ENCODE measurements around the gene CTU2. TPM values are rescaled to one million over a fixed set of nuclear protein-coding genes. Genes with fewer than 3 reads are reported as not detected.

CTU2 gene
- total and polyA plus RNA-seq, 2 of the 8 experiments (the other 6 are each of a cell fraction or from before 2014, with no cell fraction given): 32.7 to 42.9 TPM

- POLR2A ChIA-PET (ENCODE audit: partially characterized antibody): interaction anchor here (0.6 to 1.4 kb wide), 4 partner anchors 8 to 93 kb away, joined by 3 to 5 read pairs (median 4); no protein-coding TSS in a partner anchor
- TF ChIP-seq TAF7 (optimal IDR thresholded peaks at IDR 0.05; ENCODE audit: borderline replicate concordance, low read depth, low read length): no peak
- no peak for TF ChIP-seq CBX8 (IDR thresholded peaks at IDR 0.05; ENCODE audit: borderline replicate concordance, low read depth, low read length)
- no peak for TF ChIP-seq KDM1A (IDR thresholded peaks at IDR 0.05; ENCODE audit: borderline replicate concordance, low read length)
- TF ChIP-seq JUND (IDR thresholded peaks at IDR 0.05; ENCODE audit: low read length): no peak
- no peak for TF ChIP-seq MAX (IDR thresholded peaks at IDR 0.05)
- TF ChIP-seq ZNF274 (IDR thresholded peaks at IDR 0.05; ENCODE audit: borderline replicate concordance, extremely low read depth, low read length): no peak
- TF ChIP-seq EZH2 (IDR thresholded peaks at IDR 0.05; ENCODE audit: low read depth, low read length, severe bottlenecking): no peak
- TF ChIP-seq CREB1 (IDR thresholded peaks at IDR 0.05): no peak
- TF ChIP-seq SIN3A (conservative IDR thresholded peaks at IDR 0.05 in 1 of 2, IDR thresholded peaks at IDR 0.05 in 1 of 2; ENCODE audit: low read depth in 1 of 2, low read length in 2 of 2): no peak
- no peak for TF ChIP-seq USF2 (IDR thresholded peaks at IDR 0.05; ENCODE audit: low read length)
- TF ChIP-seq SAP30 (IDR thresholded peaks at IDR 0.05; ENCODE audit: insufficient read depth, insufficient replicate concordance, low read length): no peak
- no peak for TF ChIP-seq POLR2A (IDR thresholded peaks at IDR 0.05; ENCODE audit: control extremely low read depth in 1 of 2, low read depth in 2 of 2, low read length in 2 of 2)
These were observed 10.3 kb downstream of the CTU2 start for GRCh38 chr16:88716601-88717001.

More at GRCh38 chr16:88716601-88717001, 10.3 kb downstream of the CTU2 start:
- Histone ChIP-seq H3K4ac (replicated peaks; ENCODE audit: insufficient read length, low read depth, low read length) (no peak overlapping the region), H3K9ac (replicated peaks in 1 of 4; ENCODE audit: extremely low read depth in 1 of 4, low read depth in 3 of 4, low read length in 3 of 4) (no peak overlapping the region), H3K18ac (ENCODE audit: extremely low read depth, low read length) (no peak overlapping the region), H3K9me3 (ENCODE audit: insufficient read depth in 2 of 2, low read depth in 1 of 2, low read length in 1 of 2) (no peaks in the 10 kb centered on the region), H3K79me2 (ENCODE audit: control insufficient read depth in 1 of 2, insufficient read depth in 2 of 2, low read length in 2 of 2) (no peaks in the 10 kb centered on the region), H2BK15ac (ENCODE audit: low read length) (no peak overlapping the region), H2BK120ac (replicated peaks; ENCODE audit: low read depth, low read length) (no peak overlapping the region), H2BK5ac (ENCODE audit: low read depth, low read length) (no peak overlapping the region), H3K27me3 (replicated peaks in 1 of 4; ENCODE audit: control insufficient read depth in 3 of 4, extremely low read depth in 1 of 4, insufficient read depth in 3 of 4, low read length in 3 of 4) (no peaks in the 10 kb centered on the region), H3K14ac (ENCODE audit: insufficient read length) (no peak overlapping the region), H3K56ac (replicated peaks; ENCODE audit: insufficient read length, low read depth, low read length) (no peak overlapping the region), H4K5ac (ENCODE audit: insufficient read length, low read depth, low read length) (no peak overlapping the region), H4K20me1 (replicated peaks in 1 of 2; ENCODE audit: control insufficient read depth in 1 of 2, insufficient read depth in 2 of 2, low read length in 2 of 2) (peaks cover 6 to 16% of the 10 kb centered on the region in 2 experiments), H3K23me2 (ENCODE audit: low read depth, low read length) (no peaks in the 10 kb centered on the region), H2AK5ac (ENCODE audit: low read depth, low read length) (no peak overlapping the region), H3K4me2 (ENCODE audit: insufficient read depth in 1 of 2, low read depth in 2 of 2, low read length in 2 of 2) (no peak overlapping the region), H2AFZ (ENCODE audit: low read length) (no peak overlapping the region), H3K27ac (ENCODE audit: low read depth, low read length) (no peak overlapping the region), H4K8ac (ENCODE audit: extremely low read depth, insufficient read depth, low read length) (no peak overlapping the region), H3K79me1 (ENCODE audit: low read depth, low read length) (no peaks in the 10 kb centered on the region), H2BK12ac (ENCODE audit: low read depth, low read length) (no peak overlapping the region), H3K4me3 (ENCODE audit: extremely low read depth in 1 of 4, insufficient read depth in 2 of 4, low read depth in 3 of 4, low read length in 4 of 4) (no peak overlapping the region), H3K36me3 (ENCODE audit: control insufficient read depth in 2 of 4, insufficient read depth in 4 of 4, low read length in 3 of 4) (peaks cover 4 to 41% (median 23%) of the 10 kb centered on the region in 4 experiments; a peak in 5 of 8 replicates), H4K91ac (replicated peaks; ENCODE audit: insufficient read length, low read length) (no peak overlapping the region), H2BK20ac (ENCODE audit: low read length) (no peak overlapping the region), H3K4me1 (replicated peaks in 1 of 4; ENCODE audit: control insufficient read depth in 3 of 4, insufficient read depth in 4 of 4, low read length in 3 of 4) (peaks cover 0 to 1% (median 0%) of the 10 kb centered on the region in 4 experiments; a peak in 1 of 7 replicates), H3K23ac (ENCODE audit: insufficient read length) (no peak overlapping the region)
- 91% methylated on average over 21 of the region's 21 CpGs; no CpG with 5 or more reads in 1 of the 2 experiments for WGBS, 2 experiments (ENCODE audit: extremely low coverage in 1 of 2, insufficient coverage in 1 of 2, insufficient read length in 1 of 2, insufficient replicate concordance in 2 of 2, low coverage in 1 of 2, low lambda C conversion rate in 2 of 2, missing lambda C conversion rate in 1 of 2)
- FAIRE-seq: no peak
- CTCF ChIA-PET (ENCODE audit: partially characterized antibody): interaction anchor here (1.2 to 3.0 kb wide), 5 partner anchors 10 to 282 kb away, joined by 3 to 16 read pairs (median 3); partner anchors contain the start of genes CTU2 and RNF166
- DNase-seq (ENCODE audit: low read depth in 1 of 2, low spot score in 2 of 2): no peak

Measured in H1 (cell line).